Mucosa of descending colon (tissue), 3 donors: ENCODE results near the gene SERPINA10. TPM values are rescaled to one million over a fixed set of nuclear protein-coding genes. Genes with fewer than 3 reads are reported as not detected.
A peak's percentile ranks its signal among the peaks of the same experiment; 100 is the strongest.

Experiments
- ATAC-seq: fragments of 200-7000 bp; cut with Tn5 transposase; one replicate; pipeline ENCODE4 v1.9.1; 2020; ENCODE audit warnings: mild to moderate bottlenecking, moderate library complexity
- DNase-seq, 3 donors: peaks; one replicate each; pipeline ENCODE4 v3.0.0-alpha.2; 2020
- H3K36me3 ChIP-seq: fragments of 200-600 bp; one replicate; pipeline ENCODE4 v1.8.0; 2021; ENCODE audit warnings: low read depth, mild to moderate bottlenecking
- H3K4me1 ChIP-seq: fragments of 200-600 bp; one replicate; pipeline ENCODE4 v1.8.0; 2021; ENCODE audit warnings: low read depth, mild to moderate bottlenecking
- H3K4me3 ChIP-seq: fragments of 200-600 bp; one replicate; pipeline ENCODE4 v1.8.0; 2021; ENCODE audit warnings: mild to moderate bottlenecking
- H3K9me3 ChIP-seq: fragments of 200-600 bp; one replicate; pipeline ENCODE4 v1.8.0; 2021; ENCODE audit warnings: mild to moderate bottlenecking
- intact Hi-C, 2 donors: fragments of 100-400 bp; cut with DNase I in 1 of 2; cut with micrococcal nuclease in 1 of 2; formaldehyde crosslinking; loops; one replicate each; pipeline versions ENCODE4 v1.11.0 to v1.11.1; 2022; cut with DNase I, micrococcal nuclease
- total RNA-seq, 3 donors: library from RNA; stranded (reverse); fragmentation: NEBNext Ultra II Directional in 2 of 3; extraction: Animal tissue kit (Norgen Biotek cat#: 25700) in 2 of 3; gene quantifications; one replicate each; pipeline versions ENCODE4 v1.2.1 to v1.2.4, GENCODE V29; 2021 to 2023
- TF ChIP-seq, protein P1 (sequence below): fragments of 200-600 bp; IDR thresholded peaks from one replicate; pipeline ENCODE4 v1.8.0; 2022; ENCODE audit warnings: antibody characterized with exemption, mild to moderate bottlenecking
- donor health status: DM: no; HTN: no; CAD: no; lungs with moderate emphysema.
- donor health status: DM: no; HTN: no; CAD: no.
- donor health status: DM: no; HTN: yes; CAD: no.

Gene SERPINA10
- total RNA-seq, 3 donors from 2014 or later = 0.09 to 0.34 (median 0.20) TPM

DNA sequence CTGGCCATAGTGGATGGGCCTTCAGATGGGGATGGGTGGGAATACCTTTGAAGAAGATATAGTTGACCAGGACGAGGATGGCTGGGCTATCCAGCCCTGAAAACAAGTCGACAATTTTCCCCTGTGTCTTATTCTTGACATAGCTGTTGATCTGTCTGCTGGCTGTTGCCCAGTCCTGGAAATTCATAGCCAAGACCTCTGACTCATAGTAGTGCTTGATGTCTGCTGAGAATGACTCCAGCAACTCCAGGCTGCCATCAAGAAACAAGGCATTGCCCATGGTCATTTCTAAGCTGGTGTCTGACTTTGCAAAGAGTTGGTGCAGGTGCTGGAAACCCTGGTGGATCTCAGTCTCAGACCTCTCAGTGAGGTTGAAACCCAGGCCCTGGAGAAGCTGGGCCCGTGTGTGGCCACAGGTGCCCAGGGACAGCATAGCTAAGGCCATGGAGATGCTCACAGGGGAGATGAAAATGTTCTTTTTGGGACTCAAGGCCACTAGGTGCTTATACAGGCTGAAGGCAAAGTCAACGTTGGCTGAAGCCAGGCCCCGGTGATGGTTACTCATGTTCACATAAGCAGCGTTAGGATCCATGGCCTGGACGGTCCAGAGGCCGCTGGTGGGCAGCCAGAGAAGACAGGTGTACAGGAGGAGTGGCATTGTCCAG, 21.1 kb upstream of the SERPINA10 start:
- no peak for DNase-seq
- no peak for ATAC-seq
- intact Hi-C loops = no loop called here
- Histone ChIP-seq H3K4me1 (peaks cover 5% of the 10 kb centered on the region), H3K4me3 (no peak overlapping the region), H3K36me3 (no peaks in the 10 kb centered on the region), H3K9me3 (no peaks in the 10 kb centered on the region)
- TF ChIP-seq, protein P1, sequence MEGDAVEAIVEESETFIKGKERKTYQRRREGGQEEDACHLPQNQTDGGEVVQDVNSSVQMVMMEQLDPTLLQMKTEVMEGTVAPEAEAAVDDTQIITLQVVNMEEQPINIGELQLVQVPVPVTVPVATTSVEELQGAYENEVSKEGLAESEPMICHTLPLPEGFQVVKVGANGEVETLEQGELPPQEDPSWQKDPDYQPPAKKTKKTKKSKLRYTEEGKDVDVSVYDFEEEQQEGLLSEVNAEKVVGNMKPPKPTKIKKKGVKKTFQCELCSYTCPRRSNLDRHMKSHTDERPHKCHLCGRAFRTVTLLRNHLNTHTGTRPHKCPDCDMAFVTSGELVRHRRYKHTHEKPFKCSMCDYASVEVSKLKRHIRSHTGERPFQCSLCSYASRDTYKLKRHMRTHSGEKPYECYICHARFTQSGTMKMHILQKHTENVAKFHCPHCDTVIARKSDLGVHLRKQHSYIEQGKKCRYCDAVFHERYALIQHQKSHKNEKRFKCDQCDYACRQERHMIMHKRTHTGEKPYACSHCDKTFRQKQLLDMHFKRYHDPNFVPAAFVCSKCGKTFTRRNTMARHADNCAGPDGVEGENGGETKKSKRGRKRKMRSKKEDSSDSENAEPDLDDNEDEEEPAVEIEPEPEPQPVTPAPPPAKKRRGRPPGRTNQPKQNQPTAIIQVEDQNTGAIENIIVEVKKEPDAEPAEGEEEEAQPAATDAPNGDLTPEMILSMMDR = no peak

DNA sequence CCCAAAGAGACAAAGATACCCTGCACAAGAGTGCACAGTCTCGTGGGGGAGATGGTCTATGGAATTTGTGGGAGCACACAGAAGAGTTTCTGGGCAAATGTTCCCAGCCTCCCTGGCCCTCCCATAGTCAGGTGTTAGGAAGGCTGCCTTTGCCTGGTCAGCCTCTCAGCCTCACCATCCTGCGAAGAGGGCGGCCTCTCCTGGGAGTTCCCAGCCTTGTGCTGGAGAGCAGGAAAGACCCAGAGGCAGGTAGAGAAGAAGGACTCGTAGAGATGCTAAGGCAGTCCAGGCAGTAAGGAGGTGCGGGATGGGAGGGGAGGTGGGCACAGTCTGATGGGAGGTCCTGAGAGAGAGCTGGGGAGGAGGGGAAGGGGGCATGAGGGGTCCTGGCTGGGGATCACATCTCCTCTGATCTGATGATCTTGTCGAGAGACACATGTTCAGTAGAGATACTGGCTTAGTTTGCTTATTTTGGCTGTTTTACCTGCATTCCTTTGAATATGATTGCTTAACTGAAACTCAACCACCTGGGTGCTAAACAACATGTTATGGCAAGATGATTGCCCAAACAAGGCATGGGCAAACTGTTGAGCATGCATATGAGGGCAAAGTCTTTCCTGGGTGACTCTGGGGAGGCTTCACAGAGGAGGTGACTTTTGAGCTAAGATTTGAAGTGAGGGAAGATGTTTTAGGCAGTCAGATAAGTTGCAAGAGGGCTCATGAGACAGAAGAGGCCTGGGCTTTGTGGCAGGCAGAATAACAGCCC, 19.6 kb upstream of the SERPINA10 start:
- H3K36me3 ChIP-seq = no peaks in the 10 kb centered on the region
- peaks cover 5% of the 10 kb centered on the region for H3K4me1 ChIP-seq
- peaks cover 2% of the 10 kb centered on the region for H3K9me3 ChIP-seq
- H3K4me3 ChIP-seq = no peak overlapping the region
- ATAC-seq (peak; percentile 52), DNase-seq (no peak)
- TF ChIP-seq, protein P1 = no peak
- intact Hi-C loops = no loop called here

- TF ChIP-seq, protein P1 = no peak
- DNase-seq (no peak), ATAC-seq (no peak)
- Histone ChIP-seq H3K4me1 (no peaks in the 10 kb centered on the region), H3K4me3 (no peak overlapping the region), H3K9me3 (peaks cover 5% of the 10 kb centered on the region), H3K36me3 (no peaks in the 10 kb centered on the region)
- intact Hi-C loops = no loop called here
Observed at GRCh38 chr14:94310248-94310647, 17.2 kb upstream of the SERPINA10 start.

GRCh38 chr14:94309721-94310120, 16.7 kb upstream of the SERPINA10 start:
- no peaks in the 10 kb centered on the region for H3K36me3 ChIP-seq
- intact Hi-C loops = no loop called here
- H3K4me3 ChIP-seq = no peak overlapping the region
- no peak for DNase-seq
- TF ChIP-seq, protein P1 = no peak
- H3K4me1 ChIP-seq = no peaks in the 10 kb centered on the region
- no peak for ATAC-seq
- peaks cover 5% of the 10 kb centered on the region for H3K9me3 ChIP-seq

GRCh38 chr14:94307410-94307992, 14.4 kb upstream of the SERPINA10 start:
- H3K36me3 ChIP-seq = no peaks in the 10 kb centered on the region
- DNase-seq (no peak), ATAC-seq (peak; percentile 30)
- TF ChIP-seq, protein P1 = no peak
- H3K4me3 ChIP-seq = no peak overlapping the region
- H3K9me3 ChIP-seq = peaks cover 5% of the 10 kb centered on the region
- H3K4me1 ChIP-seq = no peaks in the 10 kb centered on the region
- intact Hi-C loops = no loop called here
